GM12872 (cell line): Measurements from ENCODE around the gene FLNB.

Source experiments
- TF ChIP-seq, protein P1 (sequence below): IDR thresholded peaks from 3 replicates; pipeline ENCODE4 v1.5.1; 2011; ENCODE audit warnings: low read depth, mild to moderate bottlenecking, low read length, moderate library complexity; ENCODE audit not compliant: insufficient read depth

The FLNB gene

DNA sequence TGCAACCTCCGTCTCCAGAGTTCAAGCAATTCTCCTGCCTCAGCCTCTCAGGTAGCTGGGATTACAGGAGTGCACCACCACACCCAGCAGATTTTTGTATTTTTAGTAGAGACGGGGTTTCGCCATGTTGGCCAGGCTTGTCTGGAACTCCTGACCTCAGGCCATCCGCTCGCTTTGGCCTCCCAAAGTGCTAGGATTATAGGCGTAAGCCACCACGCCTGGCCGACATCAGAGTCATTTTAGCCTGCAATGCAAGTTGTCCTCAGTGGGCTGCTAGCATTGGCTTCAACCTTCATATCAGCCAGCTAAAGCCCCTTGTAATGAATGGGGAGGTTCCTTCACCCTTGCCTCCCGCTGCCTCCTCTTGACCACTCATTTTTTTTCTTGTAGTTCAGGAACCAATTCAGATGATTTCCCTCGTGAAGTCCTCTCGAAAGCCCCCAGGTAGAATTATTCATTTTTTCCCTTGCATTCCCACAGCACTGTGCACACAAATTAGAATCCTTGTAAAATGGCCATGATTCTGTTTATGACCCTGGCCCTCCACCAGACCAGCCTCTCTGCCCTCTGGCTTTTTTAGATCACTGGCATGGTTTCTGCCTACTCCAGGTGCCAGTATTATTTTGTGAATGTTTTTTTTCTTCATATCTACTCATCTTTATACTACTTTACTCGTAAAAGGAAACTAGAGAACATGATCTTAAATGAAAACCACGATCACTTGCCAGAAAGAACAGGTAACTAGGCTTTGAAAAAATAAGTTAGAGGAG lies 29.1 kb downstream of the FLNB start:
- TF ChIP-seq, protein P1, sequence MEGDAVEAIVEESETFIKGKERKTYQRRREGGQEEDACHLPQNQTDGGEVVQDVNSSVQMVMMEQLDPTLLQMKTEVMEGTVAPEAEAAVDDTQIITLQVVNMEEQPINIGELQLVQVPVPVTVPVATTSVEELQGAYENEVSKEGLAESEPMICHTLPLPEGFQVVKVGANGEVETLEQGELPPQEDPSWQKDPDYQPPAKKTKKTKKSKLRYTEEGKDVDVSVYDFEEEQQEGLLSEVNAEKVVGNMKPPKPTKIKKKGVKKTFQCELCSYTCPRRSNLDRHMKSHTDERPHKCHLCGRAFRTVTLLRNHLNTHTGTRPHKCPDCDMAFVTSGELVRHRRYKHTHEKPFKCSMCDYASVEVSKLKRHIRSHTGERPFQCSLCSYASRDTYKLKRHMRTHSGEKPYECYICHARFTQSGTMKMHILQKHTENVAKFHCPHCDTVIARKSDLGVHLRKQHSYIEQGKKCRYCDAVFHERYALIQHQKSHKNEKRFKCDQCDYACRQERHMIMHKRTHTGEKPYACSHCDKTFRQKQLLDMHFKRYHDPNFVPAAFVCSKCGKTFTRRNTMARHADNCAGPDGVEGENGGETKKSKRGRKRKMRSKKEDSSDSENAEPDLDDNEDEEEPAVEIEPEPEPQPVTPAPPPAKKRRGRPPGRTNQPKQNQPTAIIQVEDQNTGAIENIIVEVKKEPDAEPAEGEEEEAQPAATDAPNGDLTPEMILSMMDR, result no peak

DNA sequence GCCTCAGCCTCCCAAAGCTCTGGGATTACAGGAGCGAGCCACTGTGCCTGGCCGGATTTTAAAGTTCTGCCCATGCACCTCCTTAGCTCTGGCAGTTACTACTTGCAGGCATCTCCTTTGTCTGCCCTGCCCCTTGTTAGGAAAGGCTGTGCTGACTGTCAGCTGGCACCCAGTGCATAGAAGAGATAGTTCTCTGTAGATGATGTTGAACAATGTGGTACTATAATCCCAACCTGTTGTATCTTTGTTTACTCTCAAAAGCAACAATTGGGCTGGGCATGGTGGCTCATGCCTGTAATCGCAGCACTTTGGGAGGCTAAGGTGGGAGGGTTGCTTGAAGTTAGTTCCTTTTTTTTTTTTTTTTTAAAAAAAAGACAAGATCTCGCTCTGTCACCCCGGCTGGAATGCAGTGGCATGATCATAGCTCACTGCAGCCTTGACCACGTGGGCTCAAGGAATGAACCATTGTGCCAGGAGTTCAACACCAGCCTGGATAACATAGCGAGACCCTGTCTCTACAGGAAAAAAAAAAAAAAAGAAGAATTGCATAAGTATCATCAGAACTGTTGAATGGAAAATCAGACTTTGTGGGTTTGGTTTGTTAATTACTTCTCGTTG lies 30.6 kb downstream of the FLNB start:
- TF ChIP-seq, protein P1, result no peak

DNA sequence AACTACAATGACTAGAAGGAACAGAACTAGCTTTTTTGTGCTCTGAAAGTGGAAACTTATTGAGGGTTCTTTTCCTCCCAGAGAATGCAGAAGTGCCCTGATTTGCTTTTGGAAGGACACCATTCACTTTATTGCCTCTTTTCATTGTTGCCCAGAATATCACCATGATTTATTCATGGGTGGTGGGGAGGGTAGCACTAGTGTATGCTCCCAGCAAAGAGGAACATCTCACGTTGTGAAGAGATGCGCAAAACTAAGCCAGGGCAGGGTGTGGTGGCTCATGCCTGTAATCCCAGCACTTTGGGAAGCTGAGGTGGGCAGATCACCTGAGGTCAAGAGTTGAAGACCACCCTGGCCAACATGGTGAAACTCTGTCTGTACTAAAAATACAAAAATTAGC lies 31.4 kb downstream of the FLNB start:
- TF ChIP-seq, protein P1, result no peak

DNA sequence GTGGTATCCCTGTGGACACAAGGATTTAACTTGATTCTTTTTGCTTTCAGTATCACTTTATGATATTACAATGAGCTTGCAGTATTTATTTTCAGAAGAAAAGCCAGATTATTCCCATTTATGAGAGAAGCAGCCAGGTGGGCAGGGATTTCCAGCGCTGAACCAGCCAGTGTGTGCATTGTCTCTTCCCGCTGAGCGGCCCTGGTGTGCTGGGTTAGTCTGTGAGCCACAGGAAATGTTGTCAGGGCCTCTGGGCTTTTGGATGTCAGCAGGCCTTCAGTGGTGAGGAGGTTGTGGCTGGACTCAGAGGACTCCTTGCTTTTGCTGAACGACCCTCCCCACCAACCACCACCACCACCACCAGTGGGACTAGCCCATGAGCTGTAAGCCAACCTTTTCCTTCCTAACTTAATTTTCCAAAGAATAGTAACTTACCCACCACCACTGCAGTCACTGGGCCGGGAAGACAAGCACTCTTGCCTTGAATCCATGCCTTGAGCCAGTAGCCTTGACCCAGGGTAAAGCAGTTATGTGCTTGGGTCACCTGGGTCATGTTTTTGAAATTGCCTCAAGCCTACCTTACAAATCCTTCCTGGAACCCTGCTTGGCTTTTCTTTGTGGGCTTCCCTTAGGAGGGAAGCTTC lies 33.1 kb downstream of the FLNB start:
- TF ChIP-seq, protein P1, result no peak

DNA sequence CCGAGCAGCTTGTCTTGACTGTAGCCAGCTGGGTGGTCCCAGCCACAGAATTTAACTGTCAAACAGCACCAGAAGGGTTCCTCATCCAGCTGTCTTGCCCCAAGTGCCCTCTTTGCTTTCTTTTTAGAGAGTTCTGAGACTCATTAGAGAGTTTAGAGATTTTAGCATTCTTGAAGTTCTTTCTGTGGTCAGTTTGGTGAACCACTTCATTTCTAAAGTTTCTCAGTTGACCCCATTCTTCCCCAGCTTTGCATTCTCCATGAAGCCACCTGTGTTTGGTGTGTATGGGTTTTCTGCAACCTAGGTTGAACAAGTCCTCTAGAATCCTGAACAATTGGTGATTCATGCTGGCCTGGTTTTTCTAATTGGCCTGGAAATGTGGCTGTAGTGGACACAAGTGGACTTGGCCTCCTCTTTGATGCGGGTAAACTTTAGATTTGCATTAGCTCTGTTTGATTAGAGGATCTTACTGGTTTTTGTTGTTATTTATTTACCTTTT lies 33.7 kb downstream of the FLNB start:
- TF ChIP-seq, protein P1, result no peak

DNA sequence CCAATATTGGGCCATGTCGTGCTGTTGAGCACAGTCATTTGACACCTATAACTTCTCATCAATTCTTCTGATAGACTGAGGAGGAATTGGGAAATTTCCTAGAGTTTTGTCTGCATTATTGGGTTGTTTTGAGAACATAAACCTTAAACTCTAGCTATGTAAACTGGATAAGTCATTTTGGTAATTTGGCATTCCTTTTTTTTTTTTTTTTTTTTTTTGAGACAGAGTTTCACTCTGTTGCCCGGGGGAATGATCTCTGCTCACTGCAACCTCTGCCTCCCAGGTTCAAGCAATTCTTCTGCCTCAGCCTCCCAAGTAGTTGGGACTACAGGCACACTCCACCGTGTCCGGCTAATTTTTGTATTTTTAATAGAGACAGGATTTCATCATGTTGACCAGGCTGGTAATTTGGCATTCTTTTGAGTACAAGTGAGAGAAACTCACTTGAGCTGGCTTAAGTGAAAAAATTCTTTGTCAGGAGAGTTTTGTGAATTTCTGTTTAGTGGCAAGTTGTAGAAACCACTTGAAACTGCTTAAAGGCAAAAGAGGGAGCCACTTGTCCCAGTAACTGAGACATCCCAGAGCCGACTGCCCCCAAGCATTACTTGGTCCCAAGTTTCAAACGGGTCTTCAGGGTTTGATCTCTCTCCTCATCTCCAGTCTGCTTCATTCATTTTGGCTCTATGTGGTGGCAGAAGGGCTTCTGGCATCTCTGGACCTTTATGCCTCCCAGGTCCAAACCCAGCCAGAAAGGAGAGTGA lies 34.9 kb downstream of the FLNB start:
- TF ChIP-seq, protein P1, result no peak

DNA sequence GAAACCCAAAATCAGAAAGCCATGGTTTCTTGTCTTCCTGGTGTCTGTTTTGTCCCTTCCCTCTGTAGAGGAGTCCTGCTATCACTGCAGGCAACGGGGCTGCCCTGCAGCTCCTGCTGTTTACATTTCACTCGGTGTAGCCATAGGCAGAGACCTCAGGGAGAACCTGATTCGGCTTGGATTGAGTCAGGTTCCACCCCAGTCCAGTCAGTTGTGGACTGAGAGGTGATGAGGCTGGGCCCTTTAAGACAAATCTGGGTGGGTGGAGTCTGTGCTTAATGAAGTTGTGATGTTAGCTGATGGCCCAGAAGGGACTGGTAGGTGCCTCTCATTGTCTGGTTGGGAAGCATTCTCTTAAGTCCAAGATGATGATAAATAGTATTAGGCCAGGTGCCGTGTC lies 35.7 kb downstream of the FLNB start:
- TF ChIP-seq, protein P1, result no peak
